ENCODE results near the gene EEFSEC. TPM values are rescaled to one million over a fixed set of nuclear protein-coding genes. Genes with fewer than 3 reads are reported as not detected.
A peak's percentile ranks its signal among the peaks of the same experiment; 100 is the strongest.

EEFSEC gene
- total RNA-seq, 2 donors from 2014 or later: 15.7 to 18.0 TPM

- no peaks in the 10 kb centered on the region for H3K27me3 ChIP-seq
- peaks cover 0 to 56% of the 10 kb centered on the region in 2 donors for H3K4me1 ChIP-seq
- H3K4me3 ChIP-seq: no peak overlapping the region
- DNase-seq (ENCODE audit: low spot score): no peak
- H3K36me3 ChIP-seq: no peaks in the 10 kb centered on the region
- H3K27ac ChIP-seq: peak overlapping the region; percentile 75 to 76
- TF ChIP-seq CTCF (IDR thresholded peaks at IDR 0.05): no peak
- H3K9me3 ChIP-seq: no peaks in the 10 kb centered on the region
Measured at GRCh38 chr3:128369881-128370642, 216.8 kb downstream of the EEFSEC start.

GRCh38 chr3:128372281-128372680 lies 219.0 kb downstream of the EEFSEC start:
- Histone ChIP-seq H3K27me3 (no peaks in the 10 kb centered on the region), H3K9me3 (no peaks in the 10 kb centered on the region), H3K36me3 (no peaks in the 10 kb centered on the region), H3K27ac (no peak overlapping the region), H3K4me1 (peaks cover 0 to 39% of the 10 kb centered on the region in 2 donors), H3K4me3 (no peak overlapping the region)
- no peak for TF ChIP-seq CTCF (IDR thresholded peaks at IDR 0.05)
- no peak for DNase-seq (ENCODE audit: low spot score)

- no peak overlapping the region for H3K27ac ChIP-seq
- no peaks in the 10 kb centered on the region for H3K36me3 ChIP-seq
- no peaks in the 10 kb centered on the region for H3K9me3 ChIP-seq
- DNase-seq (ENCODE audit: low spot score): no peak
- H3K27me3 ChIP-seq: no peaks in the 10 kb centered on the region
- H3K4me3 ChIP-seq: no peak overlapping the region
- TF ChIP-seq CTCF (IDR thresholded peaks at IDR 0.05): no peak
- H3K4me1 ChIP-seq: peaks cover 0 to 39% of the 10 kb centered on the region in 2 donors
Measured at GRCh38 chr3:128372707-128373533, 219.6 kb downstream of the EEFSEC start.

GRCh38 chr3:128374746-128375445 lies 221.6 kb downstream of the EEFSEC start:
- Histone ChIP-seq H3K9me3 (no peaks in the 10 kb centered on the region), H3K27ac (no peak overlapping the region), H3K4me1 (peaks cover 0 to 39% of the 10 kb centered on the region in 2 donors), H3K27me3 (no peaks in the 10 kb centered on the region), H3K4me3 (no peak overlapping the region), H3K36me3 (no peaks in the 10 kb centered on the region)
- no peak for DNase-seq (ENCODE audit: low spot score)
- no peak for TF ChIP-seq CTCF (IDR thresholded peaks at IDR 0.05)

GRCh38 chr3:128376516-128376915 lies 223.2 kb downstream of the EEFSEC start:
- Histone ChIP-seq H3K27ac (no peak overlapping the region), H3K36me3 (no peaks in the 10 kb centered on the region), H3K4me3 (no peak overlapping the region), H3K4me1 (peaks cover 0 to 30% of the 10 kb centered on the region in 2 donors), H3K27me3 (no peaks in the 10 kb centered on the region), H3K9me3 (no peaks in the 10 kb centered on the region)
- DNase-seq (ENCODE audit: low spot score): no peak
- no peak for TF ChIP-seq CTCF (IDR thresholded peaks at IDR 0.05)
